PC-9 (cell line): ENCODE results near the gene KLHDC8A. TPM values are rescaled to one million over a fixed set of nuclear protein-coding genes. Genes with fewer than 3 reads are reported as not detected.

Experiments used
- BruUV-seq: library from RNA; stranded (reverse); fragments of 400-500 nt; replicated peaks from 2 replicates; lab custom pipeline; 2021; lab: Mats Ljungman, UMichigan
- CTCF ChIA-PET: fragments of 300-600 bp; sonication (Branson Sonifier 250); formaldehyde crosslinking; loops from one replicate; lab custom pipeline; 2022; ENCODE audit warnings: antibody characterized with exemption; lab: Charles Lee
- POLR2A ChIA-PET: fragments of 300-600 bp; sonication (Branson Sonifier 250); formaldehyde crosslinking; loops from one replicate; lab custom pipeline; 2022; ENCODE audit warnings: antibody characterized with exemption; ENCODE audit not compliant: unreplicated experiment; lab: Charles Lee
- DNase-seq, 2 experiments: peaks; one replicate each; pipeline versions ENCODE4 v3.0.0 to v3.0.0-alpha.2; 2015 to 2022; ENCODE audit warnings: mixed read lengths in 1 of 2
- H2AFZ ChIP-seq: fragments of 200-600 bp; sonication (generic); 2 replicates; pipeline ENCODE4 v1.8.1; 2017; ENCODE audit warnings: antibody characterized with exemption
- H3F3A ChIP-seq: fragments of 200-600 bp; sonication (generic); 2 replicates; pipeline ENCODE4 v1.8.1; 2017; ENCODE audit warnings: antibody characterized with exemption, mild to moderate bottlenecking, low read depth; ENCODE audit not compliant: insufficient read depth
- H3K27ac ChIP-seq: fragments of 200-600 bp; sonication (generic); 2 replicates; pipeline ENCODE4 v1.6.1; 2016; ENCODE audit warnings: mixed run types
- H3K27me3 ChIP-seq: fragments of 200-600 bp; sonication (generic); 2 replicates; pipeline ENCODE4 v1.6.1; 2016; ENCODE audit warnings: low read depth, mixed run types; ENCODE audit not compliant: insufficient read depth
- H3K36me3 ChIP-seq: fragments of 200-600 bp; sonication (generic); 2 replicates; pipeline ENCODE4 v1.6.1; 2016; ENCODE audit warnings: low read depth, mixed run types
- H3K4me1 ChIP-seq: fragments of 200-600 bp; sonication (generic); replicated peaks from 2 replicates; pipeline ENCODE4 v1.6.1; 2016; ENCODE audit warnings: mixed run types; ENCODE audit not compliant: insufficient read depth
- H3K4me2 ChIP-seq: fragments of 200-600 bp; sonication (generic); 2 replicates; pipeline ENCODE4 v1.6.1; 2017; ENCODE audit warnings: mixed run types
- H3K4me3 ChIP-seq: fragments of 200-600 bp; sonication (generic); 2 replicates; pipeline ENCODE4 v1.6.1; 2016; ENCODE audit warnings: mixed run types
- H3K79me2 ChIP-seq: fragments of 200-600 bp; sonication (generic); 2 replicates; pipeline ENCODE4 v1.6.1; 2017; ENCODE audit warnings: low read depth, mixed run types
- H3K9me2 ChIP-seq: fragments of 200-600 bp; sonication (generic); 2 replicates; pipeline ENCODE4 v1.8.1; 2017; ENCODE audit warnings: mild to moderate bottlenecking; ENCODE audit not compliant: insufficient read depth
- H3K9me3 ChIP-seq: fragments of 200-600 bp; sonication (generic); 2 replicates; pipeline ENCODE4 v1.8.1; 2016; ENCODE audit warnings: low read depth; ENCODE audit not compliant: insufficient read depth
- H4K20me1 ChIP-seq: fragments of 200-600 bp; sonication (generic); 2 replicates; pipeline ENCODE4 v1.8.1; 2017; ENCODE audit not compliant: insufficient read depth
- EZH2 ChIP-seq: fragments of 200-600 bp; sonication (generic); IDR thresholded peaks from 2 replicates; pipeline ENCODE4 v1.8.0; 2017; ENCODE audit warnings: antibody characterized with exemption, low read depth
- intact Hi-C: fragments of 100-400 bp; cut with micrococcal nuclease; formaldehyde crosslinking; loops from one replicate; pipeline ENCODE4 v1.10.0; 2022; ENCODE audit not compliant: unreplicated experiment
- total RNA-seq: library from RNA; stranded (reverse); gene quantifications from 2 replicates; pipeline ENCODE4 v1.2.3, GENCODE V29; 2021
- TF ChIP-seq, protein P1 (sequence below): fragments of 200-600 bp; sonication (generic); conservative IDR thresholded peaks from 2 replicates; pipeline ENCODE4 v1.6.1; 2017; ENCODE audit warnings: mixed run types, antibody characterized with exemption, mild to moderate bottlenecking, moderate library complexity

The KLHDC8A gene
- total RNA-seq, 1 experiment from 2014 or later: not detected

GRCh38 chr1:205342986-205343385 lies 13.7 kb downstream of the KLHDC8A start:
- Histone ChIP-seq H3K9me2 (no peaks in the 10 kb centered on the region), H3K4me3 (no peak overlapping the region), H3K4me2 (no peak overlapping the region), H3K36me3 (no peaks in the 10 kb centered on the region), H2AFZ (no peak overlapping the region), H3K4me1 (peaks cover 8% of the 10 kb centered on the region), H4K20me1 (no peaks in the 10 kb centered on the region), H3K79me2 (no peaks in the 10 kb centered on the region), H3F3A (no peaks in the 10 kb centered on the region), H3K27ac (no peak overlapping the region), H3K27me3 (peaks cover 13% of the 10 kb centered on the region), H3K9me3 (no peaks in the 10 kb centered on the region)
- ChIA-PET CTCF (no interaction called here), POLR2A (no interaction called here)
- no peak for TF ChIP-seq EZH2
- TF ChIP-seq, protein P1, sequence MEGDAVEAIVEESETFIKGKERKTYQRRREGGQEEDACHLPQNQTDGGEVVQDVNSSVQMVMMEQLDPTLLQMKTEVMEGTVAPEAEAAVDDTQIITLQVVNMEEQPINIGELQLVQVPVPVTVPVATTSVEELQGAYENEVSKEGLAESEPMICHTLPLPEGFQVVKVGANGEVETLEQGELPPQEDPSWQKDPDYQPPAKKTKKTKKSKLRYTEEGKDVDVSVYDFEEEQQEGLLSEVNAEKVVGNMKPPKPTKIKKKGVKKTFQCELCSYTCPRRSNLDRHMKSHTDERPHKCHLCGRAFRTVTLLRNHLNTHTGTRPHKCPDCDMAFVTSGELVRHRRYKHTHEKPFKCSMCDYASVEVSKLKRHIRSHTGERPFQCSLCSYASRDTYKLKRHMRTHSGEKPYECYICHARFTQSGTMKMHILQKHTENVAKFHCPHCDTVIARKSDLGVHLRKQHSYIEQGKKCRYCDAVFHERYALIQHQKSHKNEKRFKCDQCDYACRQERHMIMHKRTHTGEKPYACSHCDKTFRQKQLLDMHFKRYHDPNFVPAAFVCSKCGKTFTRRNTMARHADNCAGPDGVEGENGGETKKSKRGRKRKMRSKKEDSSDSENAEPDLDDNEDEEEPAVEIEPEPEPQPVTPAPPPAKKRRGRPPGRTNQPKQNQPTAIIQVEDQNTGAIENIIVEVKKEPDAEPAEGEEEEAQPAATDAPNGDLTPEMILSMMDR: no peak
- DNase-seq: no peak
- intact Hi-C loops: no loop called here
- no TSS peak for BruUV-seq

- ChIA-PET POLR2A (interaction anchor here (0.5 kb wide), 1 partner anchor 295 kb away, joined by 14 read pairs; no protein-coding TSS in a partner anchor), CTCF (interaction anchor here (0.7 kb wide), 1 partner anchor 509 kb away, joined by 3 read pairs; no protein-coding TSS in a partner anchor)
- Histone ChIP-seq H3K36me3 (no peaks in the 10 kb centered on the region), H2AFZ (no peak overlapping the region), H3K4me2 (no peak overlapping the region), H3K9me2 (no peaks in the 10 kb centered on the region), H3K27me3 (peaks cover 13% of the 10 kb centered on the region), H3K4me1 (peaks cover 8% of the 10 kb centered on the region), H3K27ac (no peak overlapping the region), H3K9me3 (no peaks in the 10 kb centered on the region), H3K4me3 (no peak overlapping the region), H4K20me1 (no peaks in the 10 kb centered on the region), H3K79me2 (no peaks in the 10 kb centered on the region), H3F3A (no peaks in the 10 kb centered on the region)
- no TSS peak for BruUV-seq
- intact Hi-C loops: no loop called here
- TF ChIP-seq EZH2: no peak
- TF ChIP-seq, protein P1: no peak
- no peak for DNase-seq
These were observed 16.0 kb downstream of the KLHDC8A start for GRCh38 chr1:205340676-205341075.

DNA sequence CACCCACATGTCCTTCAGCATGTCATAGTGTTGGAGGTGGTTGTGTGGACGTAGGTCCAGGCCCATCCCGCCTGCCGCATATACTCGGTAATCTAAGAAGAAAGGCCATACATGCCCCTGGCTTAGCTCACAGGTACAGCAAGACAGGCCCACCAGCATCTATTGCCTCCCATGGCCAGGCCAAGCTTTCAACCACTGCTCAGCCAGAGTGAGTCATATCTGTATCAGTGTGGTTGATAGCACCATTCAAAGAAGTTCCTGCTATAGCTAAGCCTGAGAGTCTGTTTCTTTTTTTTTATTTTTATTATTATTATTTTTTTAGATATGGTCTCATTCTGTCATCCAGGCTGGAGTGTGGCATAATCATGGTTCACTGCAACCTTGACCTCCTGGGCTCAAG lies 17.0 kb downstream of the KLHDC8A start:
- Histone ChIP-seq H3K36me3 (no peaks in the 10 kb centered on the region), H3K27me3 (peaks cover 10% of the 10 kb centered on the region), H2AFZ (no peak overlapping the region), H3K4me1 (peaks cover 8% of the 10 kb centered on the region), H4K20me1 (no peaks in the 10 kb centered on the region), H3F3A (no peaks in the 10 kb centered on the region), H3K79me2 (no peaks in the 10 kb centered on the region), H3K4me2 (no peak overlapping the region), H3K4me3 (no peak overlapping the region), H3K27ac (no peak overlapping the region), H3K9me2 (no peaks in the 10 kb centered on the region), H3K9me3 (no peaks in the 10 kb centered on the region)
- BruUV-seq: no TSS peak
- no peak for DNase-seq
- no peak for TF ChIP-seq EZH2
- TF ChIP-seq, protein P1: no peak
- intact Hi-C loops: loop anchor here (5.0 kb wide), 1 partner anchor 58 kb away; no protein-coding TSS in a partner anchor
- ChIA-PET POLR2A (no interaction called here), CTCF (interaction anchor here (0.6 kb wide), 1 partner anchor 529 kb away, joined by 3 read pairs; no protein-coding TSS in a partner anchor)
